HEK293 (cell line): ENCODE measurements around the gene SAMD14.

Experiments used
- TF ChIP-seq, protein P1 (sequence below): fragments of 450-650 bp; formaldehyde crosslinking; IDR thresholded peaks from 2 replicates; pipeline ENCODE4 v1.5.1; 2016; ENCODE audit warnings: missing biosample characterization, missing genetic modification characterization
- TF ChIP-seq, protein P2 (sequence below): fragments of 450-650 bp; formaldehyde crosslinking; IDR thresholded peaks from 2 replicates; pipeline ENCODE4 v1.5.1; 2016; ENCODE audit warnings: missing biosample characterization, missing genetic modification characterization, low read depth

GRCh38 chr17:50097455-50097854, 32.5 kb downstream of the SAMD14 start:
- TF ChIP-seq, protein P1, sequence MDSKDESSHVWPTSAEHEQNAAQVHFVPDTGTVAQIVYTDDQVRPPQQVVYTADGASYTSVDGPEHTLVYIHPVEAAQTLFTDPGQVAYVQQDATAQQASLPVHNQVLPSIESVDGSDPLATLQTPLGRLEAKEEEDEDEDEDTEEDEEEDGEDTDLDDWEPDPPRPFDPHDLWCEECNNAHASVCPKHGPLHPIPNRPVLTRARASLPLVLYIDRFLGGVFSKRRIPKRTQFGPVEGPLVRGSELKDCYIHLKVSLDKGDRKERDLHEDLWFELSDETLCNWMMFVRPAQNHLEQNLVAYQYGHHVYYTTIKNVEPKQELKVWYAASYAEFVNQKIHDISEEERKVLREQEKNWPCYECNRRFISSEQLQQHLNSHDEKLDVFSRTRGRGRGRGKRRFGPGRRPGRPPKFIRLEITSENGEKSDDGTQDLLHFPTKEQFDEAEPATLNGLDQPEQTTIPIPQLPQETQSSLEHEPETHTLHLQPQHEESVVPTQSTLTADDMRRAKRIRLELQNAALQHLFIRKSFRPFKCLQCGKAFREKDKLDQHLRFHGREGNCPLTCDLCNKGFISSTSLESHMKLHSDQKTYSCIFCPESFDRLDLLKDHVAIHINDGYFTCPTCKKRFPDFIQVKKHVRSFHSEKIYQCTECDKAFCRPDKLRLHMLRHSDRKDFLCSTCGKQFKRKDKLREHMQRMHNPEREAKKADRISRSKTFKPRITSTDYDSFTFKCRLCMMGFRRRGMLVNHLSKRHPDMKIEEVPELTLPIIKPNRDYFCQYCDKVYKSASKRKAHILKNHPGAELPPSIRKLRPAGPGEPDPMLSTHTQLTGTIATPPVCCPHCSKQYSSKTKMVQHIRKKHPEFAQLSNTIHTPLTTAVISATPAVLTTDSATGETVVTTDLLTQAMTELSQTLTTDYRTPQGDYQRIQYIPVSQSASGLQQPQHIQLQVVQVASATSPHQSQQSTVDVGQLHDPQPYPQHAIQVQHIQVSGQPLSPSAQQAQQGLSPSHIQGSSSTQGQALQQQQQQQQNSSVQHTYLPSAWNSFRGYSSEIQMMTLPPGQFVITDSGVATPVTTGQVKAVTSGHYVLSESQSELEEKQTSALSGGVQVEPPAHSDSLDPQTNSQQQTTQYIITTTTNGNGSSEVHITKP (tag by site-specific recombination), result no peak
- TF ChIP-seq, protein P2, sequence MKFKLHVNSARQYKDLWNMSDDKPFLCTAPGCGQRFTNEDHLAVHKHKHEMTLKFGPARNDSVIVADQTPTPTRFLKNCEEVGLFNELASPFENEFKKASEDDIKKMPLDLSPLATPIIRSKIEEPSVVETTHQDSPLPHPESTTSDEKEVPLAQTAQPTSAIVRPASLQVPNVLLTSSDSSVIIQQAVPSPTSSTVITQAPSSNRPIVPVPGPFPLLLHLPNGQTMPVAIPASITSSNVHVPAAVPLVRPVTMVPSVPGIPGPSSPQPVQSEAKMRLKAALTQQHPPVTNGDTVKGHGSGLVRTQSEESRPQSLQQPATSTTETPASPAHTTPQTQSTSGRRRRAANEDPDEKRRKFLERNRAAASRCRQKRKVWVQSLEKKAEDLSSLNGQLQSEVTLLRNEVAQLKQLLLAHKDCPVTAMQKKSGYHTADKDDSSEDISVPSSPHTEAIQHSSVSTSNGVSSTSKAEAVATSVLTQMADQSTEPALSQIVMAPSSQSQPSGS (tag by site-specific recombination), result no peak
